Measurements from ENCODE around the gene CREB3L2. TPM values are rescaled to one million over a fixed set of nuclear protein-coding genes. Genes with fewer than 3 reads are reported as not detected.

CREB3L2 gene
- total and polyA plus RNA-seq, 10 of the 15 experiments (the other 5 are each of a cell fraction or from before 2014, with no cell fraction given) = 6.4 to 67.1 (median 26.2) TPM

- TF ChIP-seq FOS (IDR thresholded peaks at IDR 0.05; ENCODE audit: borderline replicate concordance, extremely low read depth, insufficient read length) = no peak
Observed at GRCh38 chr7:137947046-137947445, 54.8 kb downstream of the CREB3L2 start (continued).

DNA sequence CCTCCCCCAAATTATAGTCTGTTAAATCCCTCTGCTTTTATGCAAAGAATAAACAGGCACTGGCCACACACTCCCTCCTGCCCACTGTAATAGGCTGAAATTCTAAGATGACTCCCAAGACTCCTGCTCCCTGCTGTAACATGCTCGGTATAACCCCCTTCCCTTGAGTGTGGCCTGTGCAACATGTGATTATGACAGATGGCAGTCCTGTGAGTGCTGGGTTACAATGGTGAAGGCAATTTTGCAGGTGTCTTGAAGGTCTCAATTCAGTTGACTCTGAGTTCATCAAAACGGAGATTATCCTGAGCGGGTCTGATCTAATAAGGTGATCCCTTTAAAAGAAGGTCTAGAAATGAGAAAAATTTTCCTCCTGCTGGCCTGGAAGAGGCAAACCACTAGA lies 55.9 kb downstream of the CREB3L2 start:
- FAIRE-seq (no peak), ATAC-seq (no peak), DNase-seq (ENCODE audit: low read depth, low spot score) (no peak)
- H3K4me1 ChIP-seq (ENCODE audit: control insufficient read depth, insufficient read depth, low read length) = no peaks in the 10 kb centered on the region
- H3K27ac ChIP-seq (ENCODE audit: control insufficient read depth, insufficient read depth) = no peak overlapping the region
- TF ChIP-seq ZNF217 (IDR thresholded peaks at IDR 0.05) = no peak
- no peak for TF ChIP-seq ZNF24 (IDR thresholded peaks at IDR 0.05)
- TF ChIP-seq SREBF1 (IDR thresholded peaks at IDR 0.05; ENCODE audit: low read length) = no peak
- H3K9me3 ChIP-seq (replicated peaks; ENCODE audit: control insufficient read depth, insufficient read depth, low read length) = no peaks in the 10 kb centered on the region; the same call in 2 of the 3 replicates
- H3K9ac ChIP-seq (ENCODE audit: control insufficient read depth, insufficient read depth, low read length) = no peak overlapping the region
- no peak overlapping the region for H2AFZ ChIP-seq (ENCODE audit: control insufficient read depth, low read depth, low read length)
- ChIA-PET SMC1A (ENCODE audit: uncharacterized antibody, unreplicated experiment) (interaction anchor here (0.6 to 1.1 kb wide), 3 partner anchors 14 to 75 kb away, joined by 3 to 4 read pairs (median 3); no protein-coding TSS in a partner anchor), RAD21 (ENCODE audit: unreplicated experiment) (interaction anchor here (1.5 kb wide), 1 partner anchor 53 kb away, joined by 3 read pairs; no protein-coding TSS in a partner anchor), CTCF (interaction anchor here (0.6 to 0.9 kb wide), 2 partner anchors 43 to 320 kb away, joined by 3 to 4 read pairs; no protein-coding TSS in a partner anchor), POLR2A (interaction anchor here (0.5 to 0.7 kb wide), 2 partner anchors 23 to 39 kb away, joined by 4 to 8 read pairs; no protein-coding TSS in a partner anchor)
- BruUV-seq (replicated peaks) = no TSS peak
- intact Hi-C loops (cut with micrococcal nuclease; ENCODE audit: unreplicated experiment) = no loop called here
- H3K36me3 ChIP-seq (ENCODE audit: control insufficient read depth in 2 of 2, insufficient read depth in 2 of 2, low read length in 1 of 2) = peaks cover 3 to 12% of the 10 kb centered on the region in 2 experiments; a peak in 1 of 4 replicates
- H3K27me3 ChIP-seq (replicated peaks in 1 of 2; ENCODE audit: control insufficient read depth in 2 of 2, insufficient read depth in 2 of 2, low read length in 1 of 2) = no peaks in the 10 kb centered on the region
- no peaks in the 10 kb centered on the region for H4K20me1 ChIP-seq (ENCODE audit: control insufficient read depth, insufficient read depth)
- in situ Hi-C loops (cut with MboI) = no loop called here
- 92% methylated on average over 3 of the region's 3 CpGs for WGBS (ENCODE audit: insufficient coverage, insufficient replicate concordance, low lambda C conversion rate, missing lambda C conversion rate)
- peaks cover 36% of the 10 kb centered on the region for H3K79me2 ChIP-seq (ENCODE audit: control insufficient read depth, insufficient read depth, low read length)
- H3K4me3 ChIP-seq = no peak overlapping the region
- H3K4me2 ChIP-seq (ENCODE audit: control insufficient read depth, insufficient read depth) = no peak overlapping the region

GRCh38 chr7:137944168-137944567 lies 57.7 kb downstream of the CREB3L2 start:
- BruUV-seq (replicated peaks) = no TSS peak
- Histone ChIP-seq H3K4me2 (ENCODE audit: control insufficient read depth, insufficient read depth) (no peak overlapping the region), H4K20me1 (ENCODE audit: control insufficient read depth, insufficient read depth) (no peaks in the 10 kb centered on the region), H3K4me3 (no peak overlapping the region), H3K27ac (ENCODE audit: control insufficient read depth, insufficient read depth) (no peak overlapping the region), H2AFZ (ENCODE audit: control insufficient read depth, low read depth, low read length) (no peak overlapping the region), H3K4me1 (ENCODE audit: control insufficient read depth, insufficient read depth, low read length) (no peaks in the 10 kb centered on the region; the same call in 1 of the 2 replicates), H3K9me3 (replicated peaks; ENCODE audit: control insufficient read depth, insufficient read depth, low read length) (no peaks in the 10 kb centered on the region; the same call in 2 of the 3 replicates), H3K9ac (ENCODE audit: control insufficient read depth, insufficient read depth, low read length) (no peak overlapping the region), H3K27me3 (replicated peaks in 1 of 2; ENCODE audit: control insufficient read depth in 2 of 2, insufficient read depth in 2 of 2, low read length in 1 of 2) (no peaks in the 10 kb centered on the region), H3K79me2 (ENCODE audit: control insufficient read depth, insufficient read depth, low read length) (peaks cover 40% of the 10 kb centered on the region), H3K36me3 (ENCODE audit: control insufficient read depth in 2 of 2, insufficient read depth in 2 of 2, low read length in 1 of 2) (peaks cover 3 to 8% of the 10 kb centered on the region in 2 experiments; a peak in 1 of 4 replicates)
- DNase-seq (ENCODE audit: low read depth, low spot score) (no peak), FAIRE-seq (no peak), ATAC-seq (no peak)
- intact Hi-C loops (cut with micrococcal nuclease; ENCODE audit: unreplicated experiment) (no loop called here), in situ Hi-C loops (cut with MboI) (no loop called here)
- WGBS (ENCODE audit: insufficient coverage, insufficient replicate concordance, low lambda C conversion rate, missing lambda C conversion rate) = 97% methylated on average over 6 of the region's 6 CpGs
- SMC1A ChIA-PET (ENCODE audit: uncharacterized antibody, unreplicated experiment) = interaction anchor here (1.0 to 1.5 kb wide), 4 partner anchors 9 to 56 kb away, joined by 4 to 6 read pairs (median 4); no protein-coding TSS in a partner anchor
- POLR2A ChIA-PET = no interaction called here
- CTCF ChIA-PET = no interaction called here
- RAD21 ChIA-PET (ENCODE audit: unreplicated experiment) = interaction anchor here (0.9 kb wide), 1 partner anchor 16 kb away, joined by 3 read pairs; no protein-coding TSS in a partner anchor
- no peak for TF ChIP-seq ZBTB40 (IDR thresholded peaks at IDR 0.05; ENCODE audit: borderline replicate concordance)
- TF ChIP-seq MEF2A (IDR thresholded peaks at IDR 0.05; ENCODE audit: insufficient read depth, low read depth, low read length) = no peak
- no peak for TF ChIP-seq SUZ12 (IDR thresholded peaks at IDR 0.05; ENCODE audit: unreplicated experiment)
- TF ChIP-seq WRNIP1 (IDR thresholded peaks at IDR 0.05; ENCODE audit: borderline replicate concordance, low read depth, low read length) = no peak
- no peak for TF ChIP-seq JUNB (IDR thresholded peaks at IDR 0.05)
- TF ChIP-seq MLLT1 (IDR thresholded peaks at IDR 0.05) = no peak

All from GM12878 (cell line).